Breast epithelium (tissue), 4 donors: ENCODE results near the gene CDK2. TPM values are rescaled to one million over a fixed set of nuclear protein-coding genes. Genes with fewer than 3 reads are reported as not detected.
"Not testable (repeated sequence)": the region's sequence is repeated elsewhere in the genome, so short reads cannot be mapped to it uniquely, and the experiment has no call there.

Experiments
- DNase-seq, 2 donors: peaks; one replicate each; pipeline ENCODE4 v3.0.0-alpha.2; 2019; ENCODE audit warnings: low spot score in 2 of 2
- H3K27ac ChIP-seq, 2 donors: fragments of 200-600 bp; sonication (generic) in 1 of 2; one replicate each; pipeline ENCODE4 v1.5.1; 2016 to 2019; ENCODE audit warnings: mild to moderate bottlenecking in 1 of 2
- H3K27me3 ChIP-seq, 2 donors: fragments of 200-600 bp; sonication (generic) in 1 of 2; one replicate each; pipeline versions ENCODE4 v1.5.1 to v1.6.0; 2017 to 2019; ENCODE audit warnings: control low read depth in 1 of 2, mild to moderate bottlenecking in 1 of 2
- H3K36me3 ChIP-seq: fragments of 200-600 bp; one replicate; pipeline ENCODE4 v1.5.1; 2019
- H3K4me1 ChIP-seq, 2 donors: fragments of 200-600 bp; sonication (generic); one replicate each; pipeline ENCODE4 v1.5.1; 2016 to 2019; ENCODE audit warnings: control low read depth in 1 of 2
- H3K4me3 ChIP-seq, 3 donors: fragments of 200-600 bp; sonication (generic); 1 replicate in 2 of 3; 2 replicates in 1 of 3; pipeline ENCODE4 v1.5.1; 2016 to 2019; ENCODE audit warnings: mild to moderate bottlenecking in 3 of 3, moderate library complexity in 2 of 3
- H3K9me3 ChIP-seq, 2 donors: fragments of 200-600 bp; sonication (generic) in 1 of 2; one replicate each; pipeline ENCODE4 v1.5.1; 2016 to 2019; ENCODE audit warnings: control low read depth in 1 of 2
- POLR2A ChIP-seq: fragments of 450-650 bp; IDR thresholded peaks from one replicate; pipeline ENCODE4 v1.6.1; 2016; ENCODE audit warnings: antibody characterized with exemption, mild to moderate bottlenecking, moderate library complexity
- POLR2AphosphoS5 ChIP-seq, 3 donors: sonication (generic); formaldehyde crosslinking; IDR thresholded peaks; one replicate each; pipeline ENCODE4 v1.6.1; 2017; ENCODE audit warnings: antibody characterized with exemption in 3 of 3
- intact Hi-C: fragments of 100-400 bp; cut with DNase I; formaldehyde crosslinking; loops from one replicate; pipeline ENCODE4 v1.15.1; 2023; ENCODE audit warnings: low total_unique reads
- total RNA-seq, 3 donors: library from RNA; depleted of rRNA; stranded (reverse); fragments of >200 nt; gene quantifications; one replicate each; pipeline ENCODE4 v1.1.0, GENCODE V29; 2016
- TF ChIP-seq, protein P1 (sequence below), 3 donors: fragments of 450-650 bp; IDR thresholded peaks; one replicate each; pipeline ENCODE4 v1.5.1; 2016 to 2017; ENCODE audit warnings: antibody characterized with exemption in 3 of 3, mild to moderate bottlenecking in 3 of 3, moderate library complexity in 3 of 3

The CDK2 gene
- total RNA-seq, 3 donors from 2014 or later: 8.2 to 27.2 (median 27.1) TPM

DNA sequence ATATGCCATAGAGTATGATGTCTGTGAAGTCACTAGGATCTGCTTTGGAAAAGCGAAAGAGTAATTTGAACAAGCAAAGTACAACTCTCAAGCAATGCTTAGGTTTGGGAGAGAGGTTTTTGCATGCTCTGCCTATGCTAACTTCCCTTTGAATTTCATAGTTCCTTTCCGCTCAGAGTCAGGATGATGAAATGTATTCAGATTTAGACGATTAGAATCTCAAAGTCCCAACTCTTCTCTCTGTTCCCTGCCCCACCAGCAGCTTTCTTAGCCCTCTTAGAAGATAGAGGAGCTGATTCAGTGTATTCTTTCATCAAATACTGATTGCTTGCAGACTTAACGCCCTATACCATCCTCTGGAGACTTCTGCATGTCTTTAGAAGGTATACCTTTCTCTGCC is 18.7 kb downstream of the CDK2 start:
- no peak for DNase-seq
- intact Hi-C loops: no loop called here
- TF ChIP-seq, protein P1, sequence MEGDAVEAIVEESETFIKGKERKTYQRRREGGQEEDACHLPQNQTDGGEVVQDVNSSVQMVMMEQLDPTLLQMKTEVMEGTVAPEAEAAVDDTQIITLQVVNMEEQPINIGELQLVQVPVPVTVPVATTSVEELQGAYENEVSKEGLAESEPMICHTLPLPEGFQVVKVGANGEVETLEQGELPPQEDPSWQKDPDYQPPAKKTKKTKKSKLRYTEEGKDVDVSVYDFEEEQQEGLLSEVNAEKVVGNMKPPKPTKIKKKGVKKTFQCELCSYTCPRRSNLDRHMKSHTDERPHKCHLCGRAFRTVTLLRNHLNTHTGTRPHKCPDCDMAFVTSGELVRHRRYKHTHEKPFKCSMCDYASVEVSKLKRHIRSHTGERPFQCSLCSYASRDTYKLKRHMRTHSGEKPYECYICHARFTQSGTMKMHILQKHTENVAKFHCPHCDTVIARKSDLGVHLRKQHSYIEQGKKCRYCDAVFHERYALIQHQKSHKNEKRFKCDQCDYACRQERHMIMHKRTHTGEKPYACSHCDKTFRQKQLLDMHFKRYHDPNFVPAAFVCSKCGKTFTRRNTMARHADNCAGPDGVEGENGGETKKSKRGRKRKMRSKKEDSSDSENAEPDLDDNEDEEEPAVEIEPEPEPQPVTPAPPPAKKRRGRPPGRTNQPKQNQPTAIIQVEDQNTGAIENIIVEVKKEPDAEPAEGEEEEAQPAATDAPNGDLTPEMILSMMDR (IDR thresholded peaks at IDR 0.05): no peak
- TF ChIP-seq POLR2A (no peak), POLR2AphosphoS5 (IDR thresholded peaks at IDR 0.05) (no peak)

DNA sequence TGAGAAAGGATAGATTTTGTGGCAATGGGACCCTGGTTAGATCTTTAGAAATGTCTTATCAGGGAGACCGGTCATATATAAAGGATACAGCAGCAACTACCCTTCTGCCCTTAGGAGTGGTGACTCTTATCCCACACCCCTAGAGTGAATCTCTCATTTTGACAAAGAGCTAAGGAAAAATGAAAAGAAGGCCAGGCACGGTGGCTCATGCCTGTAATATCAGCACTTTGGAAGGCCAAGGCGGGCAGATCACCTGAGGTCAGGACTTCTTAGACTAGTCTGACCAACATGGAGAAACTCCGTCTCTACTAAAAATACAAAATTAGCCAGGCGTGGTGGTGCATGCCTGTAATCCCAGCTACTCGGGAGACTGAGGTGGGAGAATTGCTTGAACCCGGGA is 19.3 kb downstream of the CDK2 start:
- H3K4me1 ChIP-seq, H3K27ac ChIP-seq, intact Hi-C loops, H3K36me3 ChIP-seq, H3K4me3 ChIP-seq, H3K27me3 ChIP-seq, H3K9me3 ChIP-seq, DNase-seq: not testable (repeated sequence)

More for the DNA sequence above, 18.7 kb downstream of the CDK2 start:
- H3K27me3 ChIP-seq: no peaks in the 10 kb centered on the region
- H3K4me1 ChIP-seq: no peaks in the 10 kb centered on the region
- no peak overlapping the region for H3K4me3 ChIP-seq
- H3K27ac ChIP-seq: no peak overlapping the region
- H3K9me3 ChIP-seq: no peaks in the 10 kb centered on the region
- H3K36me3 ChIP-seq: peaks cover under 1% of the 10 kb centered on the region

DNA sequence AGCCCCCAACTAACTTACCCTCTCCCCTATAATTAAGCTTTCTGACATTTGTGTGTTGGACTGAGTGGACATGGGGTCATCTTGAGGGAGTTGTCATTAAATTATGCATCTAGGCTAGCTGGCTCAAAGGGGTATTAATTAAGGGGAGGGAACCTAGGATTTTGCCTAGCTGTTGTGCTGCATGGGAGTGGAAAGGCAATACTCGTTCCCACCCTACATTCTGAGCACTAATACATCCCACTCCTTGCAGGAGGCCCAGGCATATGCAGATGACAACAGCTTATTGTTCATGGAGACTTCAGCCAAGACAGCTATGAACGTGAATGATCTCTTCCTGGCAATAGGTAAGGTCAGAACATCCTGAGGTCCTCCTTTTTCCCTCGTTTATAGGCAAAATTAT is 24.5 kb downstream of the CDK2 start:
- Histone ChIP-seq H3K27ac (no peak overlapping the region), H3K4me1 (no peaks in the 10 kb centered on the region), H3K36me3 (peaks cover 22% of the 10 kb centered on the region), H3K9me3 (no peaks in the 10 kb centered on the region), H3K4me3 (no peak overlapping the region), H3K27me3 (no peaks in the 10 kb centered on the region)
- DNase-seq: no peak
- TF ChIP-seq POLR2A (no peak), POLR2AphosphoS5 (IDR thresholded peaks at IDR 0.05) (no peak)
- TF ChIP-seq, protein P1 (IDR thresholded peaks at IDR 0.05): no peak
- intact Hi-C loops: no loop called here

DNA sequence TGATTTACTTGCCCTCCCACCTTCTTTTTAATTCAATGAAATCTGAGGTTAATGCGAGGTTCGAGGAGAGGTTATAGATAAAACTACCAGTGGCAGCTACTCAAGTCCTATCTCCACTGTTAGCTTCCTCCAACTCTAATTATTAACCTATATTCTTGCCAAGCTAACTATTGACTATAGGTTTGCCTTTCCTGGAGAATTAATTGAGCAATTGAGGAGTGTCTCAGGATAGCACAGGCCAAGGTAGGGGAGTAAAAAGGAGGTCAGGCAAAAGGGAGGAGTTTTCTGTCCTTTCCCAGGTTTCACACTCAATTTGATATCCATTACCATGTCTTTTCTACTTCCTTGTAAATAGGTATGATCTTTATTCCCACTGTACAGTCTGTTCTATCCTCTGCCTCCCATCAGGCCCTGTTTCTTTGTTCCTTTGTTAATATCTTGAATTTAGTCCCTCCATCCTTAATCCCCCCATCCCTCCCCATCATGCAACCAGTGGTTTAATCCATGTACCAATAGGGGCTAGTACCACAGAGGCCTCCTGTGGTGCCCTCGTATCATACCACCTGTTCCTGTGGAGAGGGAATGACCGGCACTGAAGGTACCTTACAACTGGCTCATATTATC is 26.7 kb downstream of the CDK2 start:
- Histone ChIP-seq H3K9me3 (no peaks in the 10 kb centered on the region), H3K27ac (no peak overlapping the region), H3K27me3 (no peaks in the 10 kb centered on the region), H3K4me3 (no peak overlapping the region), H3K36me3 (peaks cover 22% of the 10 kb centered on the region), H3K4me1 (no peaks in the 10 kb centered on the region)
- intact Hi-C loops: no loop called here
- TF ChIP-seq POLR2AphosphoS5 (IDR thresholded peaks at IDR 0.05) (no peak), POLR2A (no peak)
- TF ChIP-seq, protein P1 (IDR thresholded peaks at IDR 0.05): no peak
- DNase-seq: no peak

DNA sequence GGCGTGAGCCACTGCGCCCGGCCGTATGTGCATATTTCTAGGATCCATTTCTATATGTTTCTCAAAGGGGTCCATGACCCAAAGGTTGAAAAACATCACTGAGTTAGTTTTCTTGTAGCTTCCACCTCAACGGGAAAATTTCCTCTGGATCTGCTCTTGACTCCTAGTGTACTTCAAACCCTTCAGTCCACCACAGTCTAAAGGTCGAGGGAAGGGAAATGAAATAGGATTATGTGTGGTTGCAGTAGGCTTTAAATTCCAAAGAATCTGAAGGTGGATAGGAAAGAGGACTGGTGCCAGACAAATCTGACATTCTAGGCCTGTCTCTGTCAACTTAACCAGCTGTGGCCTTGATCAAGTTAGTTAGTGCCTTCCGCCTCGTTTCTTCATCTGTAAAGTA is 28.7 kb downstream of the CDK2 start:
- no peak for DNase-seq
- H3K27ac ChIP-seq: peak overlapping the region in 1 of 2 donors; percentile 70
- peaks cover 21% of the 10 kb centered on the region for H3K36me3 ChIP-seq
- no peaks in the 10 kb centered on the region for H3K9me3 ChIP-seq
- H3K27me3 ChIP-seq: no peaks in the 10 kb centered on the region
- intact Hi-C loops: no loop called here
- H3K4me3 ChIP-seq: no peak overlapping the region
- TF ChIP-seq POLR2AphosphoS5 (IDR thresholded peaks at IDR 0.05) (no peak), POLR2A (no peak)
- TF ChIP-seq, protein P1 (IDR thresholded peaks at IDR 0.05): no peak
- H3K4me1 ChIP-seq: no peaks in the 10 kb centered on the region
